Measurements from ENCODE around the gene OTOP3.

The OTOP3 gene

GRCh38 chr17:74930535-74931036 is 5.1 kb upstream of the OTOP3 start:
- H3K9me3 ChIP-seq (ENCODE audit: insufficient read depth, low read length) = no peaks in the 10 kb centered on the region
- H3K4me3 ChIP-seq (ENCODE audit: insufficient read depth, low read length, poor library complexity, severe bottlenecking) = no peak overlapping the region
- no peak overlapping the region for H2AFZ ChIP-seq (ENCODE audit: low read depth, low read length, severe bottlenecking)

GRCh38 chr17:74935048-74935447 is 650 bp upstream of the OTOP3 start:
- Histone ChIP-seq H3K4me2 (ENCODE audit: low read depth, low read length, poor library complexity, severe bottlenecking) (no peak overlapping the region), H3K27ac (ENCODE audit: low read depth, low read length) (no peak overlapping the region), H3K79me2 (ENCODE audit: insufficient read depth, low read length) (no peaks in the 10 kb centered on the region), H3F3A (ENCODE audit: insufficient read depth) (no peaks in the 10 kb centered on the region), H3K36me3 (ENCODE audit: low read length) (no peaks in the 10 kb centered on the region), H2AFZ (ENCODE audit: low read depth, low read length, severe bottlenecking) (no peak overlapping the region), H3K9me2 (replicated peaks; ENCODE audit: insufficient read depth, low read length) (no peaks in the 10 kb centered on the region), H3K9me3 (ENCODE audit: insufficient read depth, low read length) (no peaks in the 10 kb centered on the region), H3K27me3 (ENCODE audit: low read length) (no peaks in the 10 kb centered on the region), H3K4me3 (ENCODE audit: insufficient read depth, low read length, poor library complexity, severe bottlenecking) (no peak overlapping the region), H4K20me1 (ENCODE audit: low read depth, low read length) (no peaks in the 10 kb centered on the region), H3K9ac (ENCODE audit: low read length) (no peak overlapping the region)
- TF ChIP-seq CTCF (IDR thresholded peaks at IDR 0.05; ENCODE audit: insufficient read depth, low read length, poor library complexity, severe bottlenecking) (no peak), EZH2phosphoT487 (conservative IDR thresholded peaks at IDR 0.05; ENCODE audit: low read length) (no peak)

More at GRCh38 chr17:74930535-74931036, 5.1 kb upstream of the OTOP3 start:
- no peaks in the 10 kb centered on the region for H3K27me3 ChIP-seq (ENCODE audit: low read length)
- no peaks in the 10 kb centered on the region for H3K36me3 ChIP-seq (ENCODE audit: low read length)
- no peak overlapping the region for H3K4me2 ChIP-seq (ENCODE audit: low read depth, low read length, poor library complexity, severe bottlenecking)
- no peaks in the 10 kb centered on the region for H4K20me1 ChIP-seq (ENCODE audit: low read depth, low read length)
- H3K27ac ChIP-seq (ENCODE audit: low read depth, low read length) = no peak overlapping the region
- no peak overlapping the region for H3K9ac ChIP-seq (ENCODE audit: low read length)
- TF ChIP-seq EZH2phosphoT487 (conservative IDR thresholded peaks at IDR 0.05; ENCODE audit: low read length) = no peak
- H3K9me2 ChIP-seq (replicated peaks; ENCODE audit: insufficient read depth, low read length) = no peaks in the 10 kb centered on the region
- no peaks in the 10 kb centered on the region for H3F3A ChIP-seq (ENCODE audit: insufficient read depth)
- no peaks in the 10 kb centered on the region for H3K79me2 ChIP-seq (ENCODE audit: insufficient read depth, low read length)

GRCh38 chr17:74936470-74936799 is 737 bp downstream of the OTOP3 start:
- no peaks in the 10 kb centered on the region for H3K9me3 ChIP-seq (ENCODE audit: insufficient read depth, low read length)
- no peaks in the 10 kb centered on the region for H3K9me2 ChIP-seq (replicated peaks; ENCODE audit: insufficient read depth, low read length)
- H3K27me3 ChIP-seq (ENCODE audit: low read length) = no peaks in the 10 kb centered on the region
- no peaks in the 10 kb centered on the region for H3K79me2 ChIP-seq (ENCODE audit: insufficient read depth, low read length)
- H3F3A ChIP-seq (ENCODE audit: insufficient read depth) = no peaks in the 10 kb centered on the region
- H3K36me3 ChIP-seq (ENCODE audit: low read length) = no peaks in the 10 kb centered on the region
- no peak overlapping the region for H3K4me2 ChIP-seq (ENCODE audit: low read depth, low read length, poor library complexity, severe bottlenecking)
- no peak overlapping the region for H3K9ac ChIP-seq (ENCODE audit: low read length)
- H2AFZ ChIP-seq (ENCODE audit: low read depth, low read length, severe bottlenecking) = no peak overlapping the region
- no peaks in the 10 kb centered on the region for H4K20me1 ChIP-seq (ENCODE audit: low read depth, low read length)
- TF ChIP-seq EZH2phosphoT487 (conservative IDR thresholded peaks at IDR 0.05; ENCODE audit: low read length) (no peak), CTCF (IDR thresholded peaks at IDR 0.05; ENCODE audit: insufficient read depth, low read length, poor library complexity, severe bottlenecking) (no peak)
- no peak overlapping the region for H3K27ac ChIP-seq (ENCODE audit: low read depth, low read length)
- H3K4me3 ChIP-seq (ENCODE audit: insufficient read depth, low read length, poor library complexity, severe bottlenecking) = no peak overlapping the region

- H3K27ac ChIP-seq (ENCODE audit: low read depth, low read length) = no peak overlapping the region
Observed at GRCh38 chr17:74937064-74938051, 1.7 kb downstream of the OTOP3 start.

More at GRCh38 chr17:74937064-74938051, 1.7 kb downstream of the OTOP3 start:
- Histone ChIP-seq H3K4me2 (ENCODE audit: low read depth, low read length, poor library complexity, severe bottlenecking) (no peak overlapping the region), H3K36me3 (ENCODE audit: low read length) (no peaks in the 10 kb centered on the region), H3K27me3 (ENCODE audit: low read length) (no peaks in the 10 kb centered on the region), H3K9ac (ENCODE audit: low read length) (no peak overlapping the region), H4K20me1 (ENCODE audit: low read depth, low read length) (no peaks in the 10 kb centered on the region), H3K79me2 (ENCODE audit: insufficient read depth, low read length) (no peaks in the 10 kb centered on the region), H3K4me3 (ENCODE audit: insufficient read depth, low read length, poor library complexity, severe bottlenecking) (no peak overlapping the region), H3K9me2 (replicated peaks; ENCODE audit: insufficient read depth, low read length) (no peaks in the 10 kb centered on the region), H3F3A (ENCODE audit: insufficient read depth) (no peaks in the 10 kb centered on the region), H2AFZ (ENCODE audit: low read depth, low read length, severe bottlenecking) (no peak overlapping the region), H3K9me3 (ENCODE audit: insufficient read depth, low read length) (no peaks in the 10 kb centered on the region)
- TF ChIP-seq EZH2phosphoT487 (conservative IDR thresholded peaks at IDR 0.05; ENCODE audit: low read length) (no peak), CTCF (IDR thresholded peaks at IDR 0.05; ENCODE audit: insufficient read depth, low read length, poor library complexity, severe bottlenecking) (no peak)

All from SU-DHL-6 (cell line).